ENCODE results near the gene COQ8A. TPM values are rescaled to one million over a fixed set of nuclear protein-coding genes. Genes with fewer than 3 reads are reported as not detected.
"Not testable (repeated sequence)": the region's sequence is repeated elsewhere in the genome, so short reads cannot be mapped to it uniquely, and the experiment has no call there.

COQ8A gene
- total RNA-seq, 1 donor from 2014 or later: 294 TPM

DNA sequence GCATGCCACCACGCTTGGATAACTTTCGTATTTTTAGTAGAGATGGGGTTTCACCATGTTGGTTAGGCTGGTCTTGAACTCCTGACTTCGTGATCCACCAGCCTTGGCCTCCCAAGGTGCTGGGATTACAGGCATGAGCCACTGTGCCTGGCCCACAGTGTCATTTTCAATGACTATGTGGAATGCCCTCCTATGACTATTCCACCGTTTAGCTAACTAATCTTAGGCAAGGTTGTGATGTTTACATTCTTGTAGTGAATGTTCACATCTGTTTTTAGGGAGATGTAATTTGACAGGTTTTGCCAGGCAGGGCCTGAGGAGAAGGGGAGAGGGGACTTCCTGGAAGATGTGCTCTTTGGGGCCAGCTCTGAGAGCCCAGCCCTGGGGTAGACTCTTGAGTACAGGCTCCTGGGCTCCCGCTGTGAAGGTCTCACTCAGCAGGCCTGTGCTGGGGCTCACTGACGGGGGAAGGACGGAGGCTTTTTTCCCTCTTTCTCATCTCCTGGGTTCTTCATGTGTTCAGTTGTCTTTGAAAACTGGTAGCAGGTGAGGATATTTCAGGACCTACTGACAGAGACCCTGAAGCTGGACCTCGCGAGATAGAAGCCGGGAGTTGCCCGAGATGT lies 13.2 kb downstream of the COQ8A start:
- no peak for DNase-seq

DNA sequence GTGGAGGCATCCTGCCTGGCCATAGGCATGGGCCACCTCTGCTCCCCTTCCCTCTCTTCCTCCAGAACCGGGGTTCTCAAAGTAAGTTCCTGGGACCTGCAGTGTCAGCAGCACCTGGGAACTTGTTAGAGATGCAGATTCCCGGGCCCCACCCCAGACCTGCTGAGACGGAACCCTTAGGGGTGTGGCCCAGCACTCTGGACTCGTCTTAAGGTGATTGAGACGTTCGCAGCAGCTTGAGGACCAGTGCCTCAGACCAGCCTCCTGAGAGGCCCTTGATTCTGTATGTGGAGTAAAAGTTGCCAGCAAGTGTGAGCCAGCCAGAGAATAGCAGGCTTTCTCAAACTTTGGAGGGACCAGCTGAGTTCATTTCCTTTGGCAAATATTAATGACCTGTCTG lies 14.2 kb downstream of the COQ8A start:
- no peak for DNase-seq

DNA sequence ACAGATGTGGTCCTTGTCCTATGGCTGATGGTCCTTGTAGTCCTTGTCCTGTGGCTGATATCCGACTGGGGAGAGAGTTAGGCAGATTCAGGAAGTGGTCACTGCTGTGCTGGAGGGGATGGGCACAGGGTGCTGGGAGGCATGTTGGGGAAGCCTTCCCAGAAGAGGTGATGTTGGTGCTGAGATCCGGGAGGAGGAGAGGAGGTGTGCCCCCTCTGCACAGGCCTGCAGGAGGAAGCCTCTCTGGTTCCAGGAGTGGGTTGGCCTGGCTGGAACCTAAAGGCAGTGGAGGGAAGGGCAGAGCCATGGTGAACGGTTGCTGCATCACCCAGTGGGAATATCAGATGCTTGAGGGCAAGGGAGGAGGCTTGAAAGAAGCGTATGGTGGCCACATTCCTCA lies 14.7 kb downstream of the COQ8A start:
- no peak for DNase-seq

DNA sequence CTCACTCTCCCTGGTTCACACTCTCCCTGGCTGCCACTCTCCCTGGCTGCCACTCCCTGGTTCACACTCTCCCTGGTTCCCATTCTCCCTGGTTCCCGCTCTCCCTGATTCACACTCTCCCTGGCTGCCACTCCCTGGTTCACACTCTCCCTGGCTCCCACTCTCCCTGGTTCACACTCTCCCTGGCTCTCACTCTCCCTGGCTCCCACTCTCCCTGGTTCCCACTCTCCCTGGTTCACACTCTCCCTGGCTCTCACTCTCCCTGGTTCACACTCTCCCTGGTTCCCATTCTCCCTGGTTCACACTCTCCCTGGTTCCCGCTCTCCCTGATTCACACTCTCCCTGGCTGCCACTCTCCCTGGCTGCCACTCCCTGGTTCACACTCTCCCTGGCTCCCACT lies 15.8 kb downstream of the COQ8A start:
- not testable (repeated sequence) for DNase-seq

DNA sequence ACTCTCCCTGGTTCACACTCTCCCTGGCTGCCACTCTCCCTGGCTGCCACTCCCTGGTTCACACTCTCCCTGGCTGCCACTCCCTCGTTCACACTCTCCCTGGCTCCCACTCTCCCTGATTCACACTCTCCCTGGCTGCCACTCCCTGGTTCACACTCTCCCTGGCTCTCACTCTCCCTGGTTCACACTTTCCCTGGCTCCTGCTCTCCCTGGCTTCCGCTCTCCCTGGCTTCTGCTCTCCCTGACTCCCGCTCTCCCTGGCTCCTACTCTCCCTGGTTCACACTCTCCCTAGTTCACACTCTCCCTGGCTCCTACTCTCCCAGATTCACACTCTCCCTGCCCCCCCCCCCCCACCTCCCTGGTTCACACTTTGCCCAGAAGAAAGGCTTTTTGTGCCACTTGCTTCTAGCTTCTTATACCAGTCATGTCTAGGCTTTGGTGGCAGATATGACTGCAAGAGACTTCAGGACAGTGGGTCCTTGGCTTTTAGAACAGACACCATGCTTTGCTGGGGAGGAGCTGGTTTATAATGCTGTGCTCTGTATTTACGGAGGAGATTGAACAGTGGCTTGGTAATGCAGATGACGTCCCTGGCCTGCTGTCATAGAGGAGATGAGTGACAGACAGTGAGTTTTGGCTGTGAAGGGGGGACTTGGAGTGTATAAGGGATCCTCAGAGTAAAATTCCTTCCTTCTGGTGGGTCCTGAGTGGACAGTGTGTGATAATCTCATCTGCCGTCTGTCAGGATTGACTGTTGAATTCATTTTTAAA lies 17.0 kb downstream of the COQ8A start:
- DNase-seq: no peak

DNA sequence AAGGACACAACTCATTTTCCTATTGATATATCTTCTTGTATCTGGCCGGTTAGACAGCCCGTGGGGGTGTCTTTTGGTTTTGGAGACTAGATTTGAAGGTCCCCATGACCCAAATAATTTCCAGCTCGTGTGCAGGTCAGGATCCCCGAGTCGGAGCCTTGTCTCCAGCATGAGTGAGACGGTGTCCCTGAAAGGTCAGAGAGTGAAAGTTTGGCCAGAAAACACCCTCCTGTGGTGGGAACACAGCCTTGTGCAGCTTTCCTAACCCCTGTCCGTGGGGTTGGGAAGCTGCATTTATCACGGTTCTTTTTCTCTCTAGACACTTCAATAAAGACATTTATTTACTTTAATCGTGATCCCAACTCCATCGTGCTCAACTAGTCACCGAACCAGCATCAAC lies 17.6 kb downstream of the COQ8A start:
- DNase-seq: no peak

DNA sequence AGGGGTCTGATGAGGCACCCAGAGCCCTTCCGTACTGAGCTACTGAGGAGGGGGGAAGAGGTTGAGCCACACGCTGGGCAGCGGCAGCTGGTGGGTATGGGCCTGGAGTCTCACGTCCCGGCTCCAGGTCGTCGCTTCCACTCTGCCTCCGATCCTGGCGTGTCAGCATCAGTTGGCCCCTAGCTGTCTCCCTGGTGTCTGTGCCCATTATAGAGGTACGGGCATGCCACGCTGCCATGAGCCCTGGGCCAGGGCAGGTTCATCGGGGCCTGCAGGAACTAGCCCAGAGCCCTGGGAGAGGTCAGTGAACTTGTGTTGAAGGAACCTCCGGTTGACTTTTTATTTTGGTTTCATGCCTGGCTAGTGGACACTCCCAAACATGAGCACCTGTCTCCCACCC lies 18.2 kb downstream of the COQ8A start:
- DNase-seq: no peak

DNA sequence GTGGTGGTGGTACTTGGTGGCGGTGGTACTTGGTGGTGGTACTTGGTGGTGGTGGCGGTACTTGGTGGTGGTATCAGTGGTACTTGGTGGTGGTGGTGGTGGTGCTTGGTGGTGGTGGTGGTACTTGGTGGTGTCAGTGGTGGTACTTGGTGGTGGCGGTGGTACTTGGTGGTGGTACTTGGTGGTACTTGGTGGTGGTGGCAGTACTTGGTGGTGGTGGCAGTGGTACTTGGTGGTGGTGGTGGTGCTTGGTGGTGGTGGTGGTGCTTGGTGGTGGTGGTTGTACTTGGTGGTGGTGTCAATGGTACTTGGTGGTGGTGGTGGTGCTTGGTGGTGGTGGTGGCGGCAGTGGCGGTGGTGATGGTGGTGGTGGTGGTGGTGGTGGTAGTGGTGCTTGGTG lies 20.2 kb downstream of the COQ8A start:
- DNase-seq: no peak

DNA sequence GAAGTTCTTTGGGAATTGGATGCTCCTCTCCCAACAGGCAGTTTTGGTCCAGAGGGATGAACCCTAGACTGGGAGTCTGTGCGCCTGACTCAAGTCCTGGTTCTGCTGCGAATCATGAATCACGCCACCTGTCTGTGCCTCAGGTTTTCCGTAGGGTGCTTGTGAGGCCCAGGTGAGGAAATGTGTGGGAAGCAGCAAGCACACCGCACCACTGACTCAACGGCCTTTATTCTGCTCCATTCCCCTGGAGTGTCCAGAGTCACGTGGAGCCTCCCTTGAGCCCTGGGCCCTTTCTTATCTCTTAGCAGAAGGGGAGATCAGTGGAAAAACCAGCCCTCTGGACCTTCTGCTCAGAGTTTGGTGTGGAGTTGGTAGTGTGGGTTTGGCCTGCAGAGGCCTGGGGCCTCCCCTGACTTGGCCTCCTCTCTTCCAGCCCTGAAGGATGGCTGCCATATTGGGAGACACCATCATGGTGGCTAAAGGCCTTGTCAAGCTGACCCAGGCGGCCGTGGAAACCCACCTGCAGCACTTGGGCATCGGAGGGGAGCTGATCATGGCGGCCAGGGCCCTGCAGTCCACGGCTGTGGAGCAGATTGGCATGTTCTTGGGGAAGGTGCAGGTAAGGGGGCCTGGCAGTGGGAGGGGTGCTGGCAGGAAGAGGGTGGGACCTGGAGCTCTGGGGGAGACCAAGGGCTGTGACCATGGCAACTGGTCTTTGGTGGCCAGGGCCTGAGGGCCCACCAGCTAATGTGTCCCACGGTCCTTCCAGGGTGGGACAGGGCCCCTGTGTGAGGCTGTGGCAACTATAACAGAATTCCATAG lies 21.1 kb downstream of the COQ8A start:
- no peak for DNase-seq

DNA sequence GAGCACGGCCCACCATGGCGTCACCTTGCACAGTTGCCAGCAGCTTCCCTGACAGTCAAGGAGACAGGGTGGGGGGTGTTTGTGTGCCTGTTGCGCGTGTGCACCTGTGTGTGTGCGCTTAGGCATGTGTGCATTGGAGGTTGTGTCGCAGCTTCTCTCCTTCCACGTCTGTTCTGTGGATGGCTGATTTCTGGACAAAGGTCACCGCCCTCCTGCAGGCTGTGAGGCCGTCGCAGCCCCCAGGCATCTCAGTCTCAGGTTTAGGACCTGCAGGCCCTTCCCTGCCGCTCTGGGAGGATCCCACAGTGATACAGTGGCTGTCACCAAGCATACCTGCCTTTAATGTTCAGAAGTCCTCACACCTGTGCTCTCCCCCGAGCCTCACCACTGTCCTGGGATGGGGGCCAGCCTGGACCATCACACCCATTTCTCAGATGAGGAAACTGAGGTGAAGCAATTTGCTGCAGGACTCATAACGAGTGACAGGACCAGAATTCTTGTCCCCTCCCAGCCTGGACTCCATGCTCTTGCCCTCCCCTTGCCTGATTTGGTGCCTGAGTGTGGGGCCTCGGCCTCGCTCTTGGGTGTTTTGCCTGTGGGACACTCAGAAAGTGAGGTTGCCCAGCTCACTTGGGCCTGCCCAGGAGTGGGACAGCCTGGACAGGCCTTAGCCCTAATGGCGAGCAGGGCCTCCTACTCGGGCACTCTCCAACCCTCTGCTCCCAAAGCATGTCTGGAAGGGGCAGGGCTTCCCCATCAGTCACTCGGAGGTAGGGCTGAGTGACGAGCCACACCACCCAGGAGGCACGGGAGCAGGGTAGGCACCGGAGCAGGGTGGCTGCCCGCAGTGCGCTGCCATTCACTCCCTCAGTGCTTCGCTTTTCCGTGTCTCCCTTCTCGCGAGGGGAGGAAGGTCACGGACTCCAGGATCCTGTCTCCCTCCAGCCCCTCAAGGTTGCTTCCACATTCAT lies 22.6 kb downstream of the COQ8A start:
- no peak for DNase-seq

DNA sequence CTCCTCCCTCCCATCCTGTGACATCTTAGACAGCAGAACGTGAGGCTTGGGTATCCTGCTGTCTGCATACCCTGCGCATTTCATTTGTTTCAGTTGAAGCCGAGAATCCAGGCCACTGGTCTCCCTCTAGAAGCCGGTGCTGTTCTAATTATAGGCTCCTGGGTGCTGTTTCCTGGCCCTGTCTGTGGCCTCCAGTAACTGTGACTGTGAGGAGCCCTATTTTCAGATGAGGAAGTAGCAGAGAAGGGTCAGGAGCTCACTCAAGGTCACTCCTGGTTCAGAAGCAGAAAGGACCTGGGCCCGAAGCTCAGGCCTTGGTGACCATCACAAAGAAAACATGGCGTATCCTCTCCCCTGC lies 24.0 kb downstream of the COQ8A start:
- DNase-seq: no peak

DNA sequence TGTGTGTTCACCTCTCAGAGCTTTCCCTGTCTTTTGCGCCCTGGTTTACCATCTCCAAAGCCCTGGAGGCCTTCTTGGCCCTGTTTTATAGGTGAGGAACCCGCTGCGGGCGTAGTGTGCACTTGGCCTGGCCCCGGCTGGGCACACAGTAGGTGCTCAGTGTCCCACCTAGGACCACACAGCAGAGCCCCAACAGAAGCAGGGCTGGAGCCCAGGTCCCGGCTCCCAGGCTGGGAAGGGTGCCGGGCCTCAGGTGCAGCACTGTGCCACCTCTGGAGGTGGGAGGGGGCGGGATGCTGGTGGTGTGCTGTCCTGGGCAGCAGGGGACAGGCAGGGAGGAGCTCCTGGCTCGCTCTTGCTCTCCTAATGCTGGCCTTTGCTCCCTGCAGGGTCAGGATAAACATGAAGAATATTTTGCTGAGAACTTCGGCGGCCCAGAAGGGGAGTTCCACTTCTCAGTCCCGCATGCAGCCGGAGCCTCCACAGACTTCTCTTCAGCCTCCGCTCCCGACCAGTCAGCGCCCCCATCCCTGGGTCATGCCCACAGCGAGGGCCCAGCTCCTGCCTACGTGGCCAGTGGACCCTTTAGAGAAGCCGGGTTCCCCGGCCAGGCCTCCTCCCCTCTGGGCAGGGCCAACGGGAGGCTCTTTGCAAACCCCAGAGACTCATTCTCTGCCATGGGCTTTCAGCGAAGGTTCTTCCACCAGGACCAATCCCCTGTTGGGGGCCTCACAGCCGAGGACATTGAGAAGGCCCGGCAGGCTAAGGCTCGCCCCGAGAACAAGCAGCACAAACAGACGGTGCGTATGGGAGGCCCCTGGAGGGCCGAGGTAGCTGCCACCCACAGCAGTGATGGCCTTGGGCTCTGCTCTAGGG lies 24.8 kb downstream of the COQ8A start:
- DNase-seq: no peak

DNA sequence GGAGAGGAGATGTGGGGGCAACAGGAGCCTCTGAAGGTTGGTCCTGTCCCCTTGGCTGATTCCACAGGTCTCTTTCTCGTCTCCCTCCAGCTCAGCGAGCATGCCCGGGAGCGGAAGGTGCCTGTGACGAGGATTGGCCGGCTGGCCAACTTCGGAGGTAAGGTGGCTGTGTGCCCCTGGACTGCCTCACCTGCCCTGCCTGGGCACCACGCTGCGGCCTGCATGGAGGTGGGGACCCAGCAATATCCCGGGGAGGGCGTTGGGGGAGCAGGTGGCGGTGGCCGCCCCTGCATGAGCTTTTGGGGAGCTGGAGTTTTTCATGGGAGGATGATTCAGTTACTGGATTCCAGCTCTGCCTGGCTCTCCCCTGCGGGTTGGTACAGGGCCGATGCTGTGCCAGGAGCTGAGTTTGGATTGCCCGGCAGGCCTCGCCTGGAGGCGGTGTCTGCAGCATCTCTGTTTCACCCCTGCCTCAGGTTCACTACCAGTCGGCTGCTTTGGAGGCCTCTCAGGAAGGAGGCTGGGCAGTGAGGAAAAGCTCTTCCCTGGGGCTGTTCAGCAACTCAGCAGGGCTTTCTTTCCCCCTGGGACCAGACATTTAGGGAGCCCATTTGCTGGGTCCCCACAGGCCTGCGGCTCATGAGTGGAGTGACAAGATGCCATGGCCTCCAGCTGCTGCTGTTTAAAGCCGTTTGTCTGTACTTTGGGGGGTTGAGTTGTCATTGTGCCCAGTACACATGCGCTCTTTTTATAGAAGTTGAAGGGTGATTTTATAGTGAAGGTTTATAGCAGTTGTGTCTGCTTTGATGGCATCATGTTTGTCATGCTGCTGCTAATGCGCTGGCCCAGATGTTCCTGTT lies 25.7 kb downstream of the COQ8A start:
- no peak for DNase-seq

DNA sequence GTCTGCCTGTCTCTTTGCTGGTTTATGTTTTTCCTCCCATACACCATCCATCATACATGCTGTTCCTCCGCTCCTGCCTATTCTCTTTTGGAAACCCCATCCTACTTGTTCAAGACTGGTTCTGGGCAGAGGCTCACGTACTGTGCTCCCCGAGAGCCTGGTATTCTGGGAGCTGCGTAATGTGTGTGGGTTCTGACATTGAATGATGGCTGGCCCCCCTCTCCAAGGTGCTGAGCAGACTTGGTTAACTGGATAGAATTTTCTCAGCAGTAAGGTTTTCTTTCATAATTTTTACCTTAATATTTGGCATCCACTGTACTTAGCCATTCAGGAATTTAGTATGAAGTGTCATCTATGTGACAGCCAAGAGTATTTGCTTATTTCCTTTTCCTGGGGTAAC lies 26.6 kb downstream of the COQ8A start:
- no peak for DNase-seq

DNA sequence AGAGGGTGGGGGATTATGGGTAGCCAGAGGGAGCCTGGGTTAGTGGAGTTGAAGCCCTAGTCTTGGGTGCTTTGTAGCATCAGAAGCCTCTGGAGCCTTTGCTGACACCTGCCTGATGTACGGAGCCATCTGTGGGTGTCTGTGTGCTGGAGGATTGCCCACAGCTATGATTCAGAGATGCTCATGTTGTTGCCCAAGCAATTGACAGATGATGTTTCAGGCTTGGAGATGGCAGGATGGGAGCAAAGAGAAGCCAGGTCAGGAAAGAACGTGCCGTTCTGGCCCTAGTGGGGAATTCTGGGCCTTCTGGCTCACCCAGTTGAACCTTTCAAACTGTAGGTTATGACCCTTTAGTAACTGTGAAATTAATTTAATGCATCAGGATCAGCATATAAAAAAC lies 27.6 kb downstream of the COQ8A start:
- DNase-seq: no peak

DNA sequence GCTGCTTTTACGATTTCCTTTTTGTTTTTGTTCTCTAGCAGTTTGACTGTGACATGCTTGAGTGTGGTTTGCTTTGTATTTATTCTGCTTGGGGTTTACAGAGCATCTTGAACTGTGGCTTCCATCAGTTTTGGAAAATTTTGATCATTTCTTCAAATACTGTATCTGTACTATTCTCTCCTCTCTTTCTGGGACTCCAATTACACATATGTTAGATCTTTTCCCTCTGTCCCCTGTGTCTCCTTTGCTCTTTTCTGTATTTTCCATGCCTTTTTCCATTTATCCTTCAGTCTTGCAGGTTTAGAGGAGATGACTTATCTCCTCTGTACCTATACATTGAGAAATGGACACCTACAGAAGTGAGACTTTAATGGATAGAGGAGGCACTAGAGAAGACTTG lies 31.7 kb downstream of the COQ8A start:
- DNase-seq: no peak

DNA sequence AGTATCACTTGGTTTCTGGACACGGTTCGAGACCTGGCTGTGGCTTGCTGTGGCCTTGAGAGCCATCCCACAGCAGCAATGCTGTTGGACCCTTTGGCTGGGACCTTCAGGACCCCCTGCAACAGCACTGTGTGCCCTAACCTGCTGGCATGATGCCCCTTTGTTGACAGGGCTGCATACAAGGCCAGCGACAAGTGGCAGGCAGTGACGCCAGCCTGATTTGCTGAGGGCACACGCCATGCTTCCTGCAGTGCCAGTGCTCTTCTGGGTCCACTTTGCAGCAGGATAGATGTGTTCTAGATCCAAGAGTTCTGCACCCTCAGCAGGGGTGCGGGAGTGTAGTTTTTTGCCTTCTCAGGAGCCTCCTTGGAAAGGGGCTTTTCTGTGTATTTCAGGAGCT lies 32.8 kb downstream of the COQ8A start:
- no peak for DNase-seq

DNA sequence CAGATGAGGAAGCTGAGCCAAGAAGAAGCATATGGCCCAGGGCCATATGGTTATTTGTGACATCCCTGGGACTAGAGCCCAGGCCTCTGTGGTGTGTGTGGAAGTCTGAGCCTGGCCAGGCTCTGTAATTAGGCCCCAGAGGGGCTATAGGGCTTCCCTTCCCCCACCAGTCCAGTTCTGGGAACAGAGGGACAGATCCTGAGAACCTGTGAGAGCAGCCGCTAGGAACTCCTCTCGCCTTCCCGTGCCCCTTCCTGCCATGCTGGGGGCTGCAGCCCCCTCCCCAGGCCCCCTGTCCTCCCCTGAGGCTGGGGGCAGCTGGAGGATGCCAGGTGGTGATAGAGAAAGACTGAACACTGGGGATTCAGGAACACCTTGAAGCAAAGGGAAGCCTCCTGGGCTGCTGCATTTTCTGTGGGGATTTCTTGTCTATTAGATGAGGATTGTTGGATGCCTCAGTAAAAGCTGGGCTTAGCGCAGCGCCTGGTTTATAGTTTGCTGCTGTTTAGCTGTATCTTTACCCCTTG lies 33.3 kb downstream of the COQ8A start:
- peak; percentile 85 for DNase-seq

DNA sequence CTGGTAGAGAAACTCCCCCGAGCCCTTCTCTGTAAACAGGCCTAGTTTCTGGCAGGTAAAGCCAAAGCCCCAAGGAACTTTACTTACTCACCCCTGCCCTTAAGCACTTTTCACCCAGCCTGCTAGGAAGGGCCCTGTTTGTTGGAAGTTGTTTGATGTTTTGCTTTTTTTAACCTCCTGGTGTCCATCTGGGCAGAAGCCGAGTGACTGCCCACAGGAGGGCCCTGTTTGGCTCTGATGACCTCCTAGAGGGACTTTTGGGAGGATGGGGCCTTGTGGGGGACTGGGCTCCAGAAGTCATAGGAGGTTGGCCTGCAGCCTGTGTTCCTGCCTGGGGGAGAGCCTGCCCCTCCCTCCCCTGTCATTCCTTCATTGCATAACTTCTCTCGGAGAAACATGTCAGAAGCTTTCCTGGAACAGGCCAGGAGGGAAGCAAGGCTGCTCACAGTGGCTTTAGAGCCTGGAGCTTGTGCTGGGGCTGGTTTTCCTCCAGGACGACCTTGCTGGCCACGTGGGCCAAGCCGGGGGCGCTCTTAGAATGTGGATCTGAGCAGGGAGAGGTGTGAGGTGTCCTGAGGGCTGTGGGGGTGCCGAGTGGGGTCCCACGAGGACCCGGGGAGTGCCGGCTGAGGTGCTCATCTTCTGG lies 33.9 kb downstream of the COQ8A start:
- peak; percentile 64 for DNase-seq

All from tongue (tissue), 2 donors.